ENCODE measurements around the gene NRG3. TPM values are rescaled to one million over a fixed set of nuclear protein-coding genes. Genes with fewer than 3 reads are reported as not detected.

NRG3 gene
- total RNA-seq, 6 donors from 2014 or later, result 0.44 to 2.7 (median 1.5) TPM; not detected in 1

DNA sequence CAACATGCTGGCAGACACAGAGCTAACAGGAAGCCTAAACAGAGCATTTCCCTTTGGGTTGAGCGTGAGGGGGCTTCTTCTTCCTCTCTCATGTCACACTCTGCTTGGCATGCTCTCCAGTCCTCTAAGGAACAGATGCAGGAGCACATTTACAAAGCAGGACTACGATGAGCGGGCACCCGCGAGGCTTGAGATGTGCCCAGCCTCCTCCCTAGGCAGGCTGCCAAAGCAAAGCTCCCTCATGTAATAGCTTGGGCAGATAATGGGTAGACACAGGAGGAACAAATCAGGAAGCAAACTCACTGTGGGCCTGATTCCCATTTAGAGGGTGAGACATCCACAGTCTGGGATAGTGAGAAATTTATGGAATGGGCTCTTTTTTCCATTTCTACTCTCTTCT is 519.1 kb downstream of the NRG3 start:
- H3K36me3 ChIP-seq, result no peaks in the 10 kb centered on the region
- TF ChIP-seq POLR2AphosphoS5 (IDR thresholded peaks at IDR 0.05) (no peak), EP300 (IDR thresholded peaks at IDR 0.05) (no peak), POLR2A (IDR thresholded peaks at IDR 0.05) (no peak)
- TF ChIP-seq, protein P1, sequence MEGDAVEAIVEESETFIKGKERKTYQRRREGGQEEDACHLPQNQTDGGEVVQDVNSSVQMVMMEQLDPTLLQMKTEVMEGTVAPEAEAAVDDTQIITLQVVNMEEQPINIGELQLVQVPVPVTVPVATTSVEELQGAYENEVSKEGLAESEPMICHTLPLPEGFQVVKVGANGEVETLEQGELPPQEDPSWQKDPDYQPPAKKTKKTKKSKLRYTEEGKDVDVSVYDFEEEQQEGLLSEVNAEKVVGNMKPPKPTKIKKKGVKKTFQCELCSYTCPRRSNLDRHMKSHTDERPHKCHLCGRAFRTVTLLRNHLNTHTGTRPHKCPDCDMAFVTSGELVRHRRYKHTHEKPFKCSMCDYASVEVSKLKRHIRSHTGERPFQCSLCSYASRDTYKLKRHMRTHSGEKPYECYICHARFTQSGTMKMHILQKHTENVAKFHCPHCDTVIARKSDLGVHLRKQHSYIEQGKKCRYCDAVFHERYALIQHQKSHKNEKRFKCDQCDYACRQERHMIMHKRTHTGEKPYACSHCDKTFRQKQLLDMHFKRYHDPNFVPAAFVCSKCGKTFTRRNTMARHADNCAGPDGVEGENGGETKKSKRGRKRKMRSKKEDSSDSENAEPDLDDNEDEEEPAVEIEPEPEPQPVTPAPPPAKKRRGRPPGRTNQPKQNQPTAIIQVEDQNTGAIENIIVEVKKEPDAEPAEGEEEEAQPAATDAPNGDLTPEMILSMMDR (IDR thresholded peaks at IDR 0.05), result no peak
- no peak overlapping the region for H3K4me3 ChIP-seq
- no peaks in the 10 kb centered on the region for H3K4me1 ChIP-seq
- H3K27ac ChIP-seq, result no peak overlapping the region
- 68 to 74% methylated on average over 5 of the region's 5 CpGs for WGBS, 2 donors
- ATAC-seq (ENCODE audit: low FRiP score in 2 of 2) (no peak), DNase-seq (peak in 1 of 2 donors; percentile 11)
- H3K9me3 ChIP-seq, result no peaks in the 10 kb centered on the region
- H3K27me3 ChIP-seq, result no peaks in the 10 kb centered on the region

DNA sequence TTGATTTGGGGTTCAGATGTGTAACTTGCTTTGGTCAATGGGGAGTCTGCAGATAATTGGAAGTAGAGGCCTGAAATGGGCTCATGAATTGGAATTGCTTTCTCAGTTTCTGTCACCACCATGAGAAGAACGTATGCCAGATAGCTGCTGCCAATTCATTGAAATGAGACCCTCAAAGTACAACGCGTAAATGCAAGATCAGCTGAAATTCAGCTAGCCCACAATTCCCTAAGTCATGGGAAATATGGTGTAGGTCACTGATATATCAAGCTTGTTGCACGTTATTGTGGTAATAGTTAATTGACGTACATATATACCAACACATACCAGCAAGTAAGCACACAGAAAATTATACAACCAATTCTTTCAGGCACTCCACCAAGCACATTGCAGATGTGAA is 520.0 kb downstream of the NRG3 start:
- Histone ChIP-seq H3K27me3 (no peaks in the 10 kb centered on the region), H3K4me1 (no peaks in the 10 kb centered on the region), H3K36me3 (no peaks in the 10 kb centered on the region), H3K9me3 (no peaks in the 10 kb centered on the region), H3K27ac (no peak overlapping the region), H3K4me3 (no peak overlapping the region)
- ATAC-seq (ENCODE audit: low FRiP score in 2 of 2) (no peak), DNase-seq (no peak)
- TF ChIP-seq EP300 (IDR thresholded peaks at IDR 0.05) (no peak), POLR2AphosphoS5 (IDR thresholded peaks at IDR 0.05) (no peak), POLR2A (IDR thresholded peaks at IDR 0.05) (no peak)
- TF ChIP-seq, protein P1 (IDR thresholded peaks at IDR 0.05), result no peak
- WGBS, 2 donors, result 95 to 96% methylated on average over 5 of the region's 5 CpGs

DNA sequence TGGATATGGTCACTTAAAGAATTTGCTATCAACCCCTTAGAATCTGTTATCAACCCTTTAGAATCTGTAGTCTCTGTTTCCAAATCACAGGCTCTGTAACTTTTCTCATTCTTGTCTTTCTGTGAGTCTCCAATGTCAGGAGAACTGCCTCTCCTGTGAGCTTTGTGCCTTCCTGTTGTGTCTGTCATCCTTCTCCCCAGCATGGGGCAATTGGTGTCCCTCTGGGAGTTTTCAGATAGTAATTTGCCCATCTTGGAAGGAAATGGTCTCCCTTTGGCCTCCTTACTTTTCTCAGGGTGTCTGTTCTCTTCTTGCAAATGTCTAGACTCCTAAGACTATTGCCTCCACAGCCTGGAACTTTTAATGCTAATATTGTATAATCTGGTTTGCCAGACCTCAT is 521.9 kb downstream of the NRG3 start:
- Histone ChIP-seq H3K36me3 (no peaks in the 10 kb centered on the region), H3K27me3 (no peaks in the 10 kb centered on the region), H3K4me3 (no peak overlapping the region), H3K27ac (no peak overlapping the region), H3K9me3 (no peaks in the 10 kb centered on the region), H3K4me1 (no peaks in the 10 kb centered on the region)
- TF ChIP-seq POLR2AphosphoS5 (IDR thresholded peaks at IDR 0.05) (no peak), POLR2A (IDR thresholded peaks at IDR 0.05) (no peak), EP300 (IDR thresholded peaks at IDR 0.05) (no peak)
- TF ChIP-seq, protein P1 (IDR thresholded peaks at IDR 0.05), result no peak
- no peak for ATAC-seq (ENCODE audit: low FRiP score in 2 of 2)
- no peak for DNase-seq

DNA sequence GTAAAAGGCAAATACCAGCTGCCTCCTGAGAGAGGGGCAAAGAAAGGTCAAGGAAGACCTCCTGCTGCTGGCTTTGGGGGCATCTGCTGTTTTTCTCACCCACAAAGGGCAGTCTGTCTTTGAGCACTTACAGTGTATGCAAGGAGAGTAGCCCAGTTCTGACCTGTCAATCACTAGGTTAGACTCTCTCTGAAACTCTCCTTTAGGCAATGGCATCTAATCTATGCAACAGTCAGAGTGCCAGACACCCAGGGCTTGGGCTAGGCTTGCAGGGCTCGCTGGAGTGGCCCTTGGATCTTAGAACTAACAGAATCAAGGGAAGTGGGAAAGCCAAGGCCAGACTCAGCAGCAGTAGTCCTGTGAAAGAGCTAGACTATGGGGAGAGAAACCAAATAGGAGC is 522.9 kb downstream of the NRG3 start:
- 8 to 17% methylated on average over 1 of the region's 1 CpG for WGBS, 2 donors
- Histone ChIP-seq H3K4me1 (no peaks in the 10 kb centered on the region), H3K9me3 (no peaks in the 10 kb centered on the region), H3K27ac (no peak overlapping the region), H3K36me3 (no peaks in the 10 kb centered on the region), H3K4me3 (no peak overlapping the region), H3K27me3 (no peaks in the 10 kb centered on the region)
- ATAC-seq (ENCODE audit: low FRiP score in 2 of 2) (peak; percentile 12 to 65), DNase-seq (no peak)
- TF ChIP-seq POLR2A (IDR thresholded peaks at IDR 0.05) (no peak), EP300 (IDR thresholded peaks at IDR 0.05) (no peak), POLR2AphosphoS5 (IDR thresholded peaks at IDR 0.05) (no peak)
- TF ChIP-seq, protein P1 (IDR thresholded peaks at IDR 0.05), result no peak

DNA sequence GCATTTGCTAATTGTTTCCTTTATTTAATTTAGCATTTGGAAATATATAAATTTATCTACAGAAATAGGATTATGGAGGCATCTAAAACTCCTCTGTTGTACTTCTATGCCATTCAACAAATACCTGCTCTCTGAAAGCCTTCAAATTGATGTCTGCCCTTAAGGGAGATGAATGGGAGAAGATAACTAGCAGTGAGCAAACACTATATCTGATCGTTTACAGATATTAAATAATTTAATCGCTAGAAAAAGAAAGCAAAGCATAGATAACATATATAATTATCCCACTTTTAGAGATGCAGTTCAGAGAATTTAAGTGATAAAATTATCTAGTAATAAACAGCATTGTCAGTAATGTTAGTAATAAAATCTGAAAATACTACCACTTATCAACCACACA is 524.9 kb downstream of the NRG3 start:
- H3K4me3 ChIP-seq, result no peak overlapping the region
- H3K4me1 ChIP-seq, result no peaks in the 10 kb centered on the region
- DNase-seq (no peak), ATAC-seq (ENCODE audit: low FRiP score in 2 of 2) (no peak)
- H3K9me3 ChIP-seq, result no peaks in the 10 kb centered on the region
- H3K27me3 ChIP-seq, result no peaks in the 10 kb centered on the region
- TF ChIP-seq, protein P1 (IDR thresholded peaks at IDR 0.05), result no peak
- TF ChIP-seq POLR2A (IDR thresholded peaks at IDR 0.05), result no peak
- no peak for TF ChIP-seq POLR2AphosphoS5 (IDR thresholded peaks at IDR 0.05)
- no peak for TF ChIP-seq EP300 (IDR thresholded peaks at IDR 0.05)
- no peaks in the 10 kb centered on the region for H3K36me3 ChIP-seq
- no peak overlapping the region for H3K27ac ChIP-seq
- 77 to 83% methylated on average over 2 of the region's 2 CpGs for WGBS, 2 donors

All from upper lobe of left lung (tissue), 6 donors.